ENCODE measurements around the gene GPRC5D.

DNA sequence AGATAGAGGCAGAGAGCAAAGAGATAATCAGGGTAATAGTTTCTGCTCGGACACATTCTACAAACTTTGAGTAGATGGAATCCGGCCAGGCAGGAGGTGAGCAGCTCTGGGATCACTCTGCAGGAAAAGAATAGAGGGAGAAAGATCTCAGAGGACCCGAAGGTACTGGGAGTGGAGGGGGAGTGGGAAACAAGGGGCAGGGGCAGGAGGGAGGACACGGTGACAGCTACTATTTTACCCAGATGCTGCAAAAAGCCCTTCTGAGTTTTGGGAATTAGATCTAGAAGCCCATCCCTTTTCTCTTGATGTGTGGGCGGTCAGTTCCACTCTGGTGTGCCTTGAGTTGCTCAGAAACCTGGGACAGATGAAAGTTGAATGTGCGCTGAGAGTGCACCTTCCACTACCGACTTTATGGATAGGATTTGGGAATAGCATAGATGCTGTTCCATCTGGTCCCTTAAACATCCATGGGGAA is 60.1 kb downstream of the GPRC5D start:
- TF ChIP-seq, protein P1, sequence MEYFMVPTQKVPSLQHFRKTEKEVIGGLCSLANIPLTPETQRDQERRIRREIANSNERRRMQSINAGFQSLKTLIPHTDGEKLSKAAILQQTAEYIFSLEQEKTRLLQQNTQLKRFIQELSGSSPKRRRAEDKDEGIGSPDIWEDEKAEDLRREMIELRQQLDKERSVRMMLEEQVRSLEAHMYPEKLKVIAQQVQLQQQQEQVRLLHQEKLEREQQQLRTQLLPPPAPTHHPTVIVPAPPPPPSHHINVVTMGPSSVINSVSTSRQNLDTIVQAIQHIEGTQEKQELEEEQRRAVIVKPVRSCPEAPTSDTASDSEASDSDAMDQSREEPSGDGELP (CRISPR knock-in tag; IDR thresholded peaks at IDR 0.05; ENCODE audit: borderline replicate concordance), result no peak
- TF ChIP-seq CGGBP1 (CRISPR knock-in tag; IDR thresholded peaks at IDR 0.05) (no peak), NCOA1 (IDR thresholded peaks at IDR 0.05; ENCODE audit: low read depth) (no peak), POLR2A (conservative IDR thresholded peaks at IDR 0.05) (no peak), ZNF174 (CRISPR knock-in tag; IDR thresholded peaks at IDR 0.05) (no peak), ZFX (CRISPR knock-in tag; IDR thresholded peaks at IDR 0.05) (no peak), SMARCC2 (IDR thresholded peaks at IDR 0.05; ENCODE audit: low read depth) (no peak)
- TF ChIP-seq, protein P2, sequence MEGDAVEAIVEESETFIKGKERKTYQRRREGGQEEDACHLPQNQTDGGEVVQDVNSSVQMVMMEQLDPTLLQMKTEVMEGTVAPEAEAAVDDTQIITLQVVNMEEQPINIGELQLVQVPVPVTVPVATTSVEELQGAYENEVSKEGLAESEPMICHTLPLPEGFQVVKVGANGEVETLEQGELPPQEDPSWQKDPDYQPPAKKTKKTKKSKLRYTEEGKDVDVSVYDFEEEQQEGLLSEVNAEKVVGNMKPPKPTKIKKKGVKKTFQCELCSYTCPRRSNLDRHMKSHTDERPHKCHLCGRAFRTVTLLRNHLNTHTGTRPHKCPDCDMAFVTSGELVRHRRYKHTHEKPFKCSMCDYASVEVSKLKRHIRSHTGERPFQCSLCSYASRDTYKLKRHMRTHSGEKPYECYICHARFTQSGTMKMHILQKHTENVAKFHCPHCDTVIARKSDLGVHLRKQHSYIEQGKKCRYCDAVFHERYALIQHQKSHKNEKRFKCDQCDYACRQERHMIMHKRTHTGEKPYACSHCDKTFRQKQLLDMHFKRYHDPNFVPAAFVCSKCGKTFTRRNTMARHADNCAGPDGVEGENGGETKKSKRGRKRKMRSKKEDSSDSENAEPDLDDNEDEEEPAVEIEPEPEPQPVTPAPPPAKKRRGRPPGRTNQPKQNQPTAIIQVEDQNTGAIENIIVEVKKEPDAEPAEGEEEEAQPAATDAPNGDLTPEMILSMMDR (IDR thresholded peaks at IDR 0.05 in 2 of 3, conservative IDR thresholded peaks at IDR 0.05 in 1 of 3; ENCODE audit: insufficient read depth in 2 of 3, low read depth in 1 of 3, low read length in 3 of 3), result no peak
- TF ChIP-seq, protein P3, sequence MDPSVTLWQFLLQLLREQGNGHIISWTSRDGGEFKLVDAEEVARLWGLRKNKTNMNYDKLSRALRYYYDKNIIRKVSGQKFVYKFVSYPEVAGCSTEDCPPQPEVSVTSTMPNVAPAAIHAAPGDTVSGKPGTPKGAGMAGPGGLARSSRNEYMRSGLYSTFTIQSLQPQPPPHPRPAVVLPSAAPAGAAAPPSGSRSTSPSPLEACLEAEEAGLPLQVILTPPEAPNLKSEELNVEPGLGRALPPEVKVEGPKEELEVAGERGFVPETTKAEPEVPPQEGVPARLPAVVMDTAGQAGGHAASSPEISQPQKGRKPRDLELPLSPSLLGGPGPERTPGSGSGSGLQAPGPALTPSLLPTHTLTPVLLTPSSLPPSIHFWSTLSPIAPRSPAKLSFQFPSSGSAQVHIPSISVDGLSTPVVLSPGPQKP (CRISPR knock-in tag; IDR thresholded peaks at IDR 0.05), result no peak
